Measurements from ENCODE around the gene LATS1.

The LATS1 gene

GRCh38 chr6:149657441-149657840 is 60.5 kb downstream of the LATS1 start:
- DNase-seq = no peak

- no peak for DNase-seq
Measured at GRCh38 chr6:149651056-149651455, 66.8 kb downstream of the LATS1 start.

- DNase-seq = peak; percentile 80
Measured at GRCh38 chr6:149648148-149649145, 69.5 kb downstream of the LATS1 start, which contains the start of gene KATNA1. TSS of gene KATNA1 (minus strand) at chr6:149648714. CDS start at chr6:149638547, 10,167 bp downstream.

GRCh38 chr6:149646599-149646998 is 71.3 kb downstream of the LATS1 start:
- DNase-seq = no peak

GRCh38 chr6:149642829-149643580 is 74.9 kb downstream of the LATS1 start:
- peak; percentile 14 for DNase-seq

- DNase-seq = peak; percentile 63
Measured at GRCh38 chr6:149636124-149636523, 81.8 kb downstream of the LATS1 start.

GRCh38 chr6:149634315-149634714 is 83.6 kb downstream of the LATS1 start:
- no peak for DNase-seq

GRCh38 chr6:149628875-149629510 is 88.9 kb downstream of the LATS1 start:
- no peak for DNase-seq

GRCh38 chr6:149627672-149628071 is 90.2 kb downstream of the LATS1 start:
- no peak for DNase-seq

- DNase-seq = no peak
Measured at GRCh38 chr6:149615805-149616204, 102.1 kb downstream of the LATS1 start.

GRCh38 chr6:149614337-149614736 is 103.6 kb downstream of the LATS1 start:
- DNase-seq = peak; percentile 20

GRCh38 chr6:149608381-149608982 is 109.4 kb downstream of the LATS1 start:
- DNase-seq = no peak
